ENCODE data around the gene TEC. TPM values are rescaled to one million over a fixed set of nuclear protein-coding genes. Genes with fewer than 3 reads are reported as not detected.

TEC gene
- total RNA-seq, 1 donor from 2014 or later, result 0.53 TPM

- no peak for FAIRE-seq
- TF ChIP-seq, protein P1, sequence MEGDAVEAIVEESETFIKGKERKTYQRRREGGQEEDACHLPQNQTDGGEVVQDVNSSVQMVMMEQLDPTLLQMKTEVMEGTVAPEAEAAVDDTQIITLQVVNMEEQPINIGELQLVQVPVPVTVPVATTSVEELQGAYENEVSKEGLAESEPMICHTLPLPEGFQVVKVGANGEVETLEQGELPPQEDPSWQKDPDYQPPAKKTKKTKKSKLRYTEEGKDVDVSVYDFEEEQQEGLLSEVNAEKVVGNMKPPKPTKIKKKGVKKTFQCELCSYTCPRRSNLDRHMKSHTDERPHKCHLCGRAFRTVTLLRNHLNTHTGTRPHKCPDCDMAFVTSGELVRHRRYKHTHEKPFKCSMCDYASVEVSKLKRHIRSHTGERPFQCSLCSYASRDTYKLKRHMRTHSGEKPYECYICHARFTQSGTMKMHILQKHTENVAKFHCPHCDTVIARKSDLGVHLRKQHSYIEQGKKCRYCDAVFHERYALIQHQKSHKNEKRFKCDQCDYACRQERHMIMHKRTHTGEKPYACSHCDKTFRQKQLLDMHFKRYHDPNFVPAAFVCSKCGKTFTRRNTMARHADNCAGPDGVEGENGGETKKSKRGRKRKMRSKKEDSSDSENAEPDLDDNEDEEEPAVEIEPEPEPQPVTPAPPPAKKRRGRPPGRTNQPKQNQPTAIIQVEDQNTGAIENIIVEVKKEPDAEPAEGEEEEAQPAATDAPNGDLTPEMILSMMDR (IDR thresholded peaks at IDR 0.05; ENCODE audit: insufficient read depth, low read length, severe bottlenecking), result peak; percentile 17
- DNase-seq (ENCODE audit: low read depth), result no peak
- H3K36me3 ChIP-seq (ENCODE audit: control insufficient read depth, insufficient read depth, low read length), result no peaks in the 10 kb centered on the region
- H3K27me3 ChIP-seq (ENCODE audit: control insufficient read depth, insufficient read depth, low read length), result no peaks in the 10 kb centered on the region
- H3K4me3 ChIP-seq (ENCODE audit: low read depth, low read length), result no peak overlapping the region
Observed at GRCh38 chr4:48102303-48102702, 167.3 kb downstream of the TEC start.

DNA sequence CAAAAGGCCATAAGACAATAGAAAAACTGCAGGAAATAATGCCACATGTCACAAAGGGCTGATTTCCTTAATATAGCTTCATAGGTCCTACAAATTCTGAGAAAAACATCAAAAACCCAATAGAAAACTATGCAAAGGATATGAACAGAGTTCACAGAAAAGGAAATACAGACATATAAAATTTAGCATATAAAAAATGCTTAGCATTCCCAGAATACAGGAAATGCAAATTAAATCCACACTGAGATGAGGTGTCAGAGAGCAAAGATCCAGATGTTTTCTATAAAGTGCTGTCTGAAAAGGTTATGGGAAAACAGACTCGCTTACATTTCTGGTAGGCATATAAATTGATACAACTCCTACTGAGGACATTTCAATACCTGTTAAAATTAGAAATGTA is 169.4 kb downstream of the TEC start:
- FAIRE-seq, result no peak
- Histone ChIP-seq H3K27me3 (ENCODE audit: control insufficient read depth, insufficient read depth, low read length) (no peaks in the 10 kb centered on the region), H3K4me3 (ENCODE audit: low read depth, low read length) (no peak overlapping the region), H3K36me3 (ENCODE audit: control insufficient read depth, insufficient read depth, low read length) (no peaks in the 10 kb centered on the region)
- DNase-seq (ENCODE audit: low read depth), result no peak
- TF ChIP-seq, protein P1 (IDR thresholded peaks at IDR 0.05; ENCODE audit: insufficient read depth, low read length, severe bottlenecking), result no peak

DNA sequence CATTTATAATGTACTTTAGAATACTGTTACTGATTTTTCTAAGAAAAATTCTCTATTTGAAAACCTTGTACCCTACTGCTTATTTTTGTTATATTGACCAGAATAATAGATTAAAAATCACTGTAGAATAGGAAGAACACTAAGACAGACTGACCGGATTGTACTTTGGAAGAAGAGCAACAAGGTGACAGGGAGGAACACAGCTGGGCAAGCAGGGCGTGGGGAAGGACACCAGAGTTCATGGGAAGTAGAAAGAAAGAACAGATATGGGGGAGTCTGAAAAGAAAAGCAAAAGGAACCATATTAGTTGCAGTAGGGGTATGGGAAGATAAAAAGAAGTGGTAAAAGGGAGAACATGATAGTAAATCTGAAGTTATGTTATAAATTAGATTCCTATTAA is 174.2 kb downstream of the TEC start:
- DNase-seq (ENCODE audit: low read depth) (no peak), FAIRE-seq (no peak)
- H3K4me3 ChIP-seq (ENCODE audit: low read depth, low read length), result no peak overlapping the region
- H3K27me3 ChIP-seq (ENCODE audit: control insufficient read depth, insufficient read depth, low read length), result no peaks in the 10 kb centered on the region
- H3K36me3 ChIP-seq (ENCODE audit: control insufficient read depth, insufficient read depth, low read length), result no peaks in the 10 kb centered on the region
- TF ChIP-seq, protein P1 (IDR thresholded peaks at IDR 0.05; ENCODE audit: insufficient read depth, low read length, severe bottlenecking), result no peak

- Histone ChIP-seq H3K4me3 (ENCODE audit: low read depth, low read length) (no peak overlapping the region), H3K27me3 (ENCODE audit: control insufficient read depth, insufficient read depth, low read length) (no peaks in the 10 kb centered on the region), H3K36me3 (ENCODE audit: control insufficient read depth, insufficient read depth, low read length) (no peaks in the 10 kb centered on the region)
- FAIRE-seq, result no peak
- DNase-seq (ENCODE audit: low read depth), result peak; percentile 88
- TF ChIP-seq, protein P1 (IDR thresholded peaks at IDR 0.05; ENCODE audit: insufficient read depth, low read length, severe bottlenecking), result no peak
Observed at GRCh38 chr4:48093991-48094416, 175.6 kb downstream of the TEC start.

DNA sequence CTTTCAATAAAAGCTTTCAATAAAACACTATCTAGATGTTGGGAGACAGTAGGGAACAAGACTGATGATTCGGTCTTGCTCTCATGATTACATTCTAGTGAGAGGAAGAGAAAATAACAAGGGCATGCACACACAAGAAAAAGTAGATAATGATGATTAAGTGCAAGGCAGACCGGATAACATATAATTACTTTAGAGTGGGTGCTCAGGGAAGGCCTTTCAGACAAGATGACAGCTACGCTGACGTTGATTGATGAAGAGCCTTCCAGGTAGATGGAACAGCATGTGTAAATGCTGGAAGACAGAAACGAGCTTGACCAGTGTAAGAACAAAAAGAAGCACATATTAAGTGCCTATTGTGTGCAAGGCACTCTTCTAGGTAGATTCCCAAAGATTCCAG is 179.0 kb downstream of the TEC start:
- Histone ChIP-seq H3K36me3 (ENCODE audit: control insufficient read depth, insufficient read depth, low read length) (no peaks in the 10 kb centered on the region), H3K4me3 (ENCODE audit: low read depth, low read length) (no peak overlapping the region), H3K27me3 (ENCODE audit: control insufficient read depth, insufficient read depth, low read length) (no peaks in the 10 kb centered on the region)
- TF ChIP-seq, protein P1 (IDR thresholded peaks at IDR 0.05; ENCODE audit: insufficient read depth, low read length, severe bottlenecking), result no peak
- FAIRE-seq (no peak), DNase-seq (ENCODE audit: low read depth) (peak; percentile 66)

DNA sequence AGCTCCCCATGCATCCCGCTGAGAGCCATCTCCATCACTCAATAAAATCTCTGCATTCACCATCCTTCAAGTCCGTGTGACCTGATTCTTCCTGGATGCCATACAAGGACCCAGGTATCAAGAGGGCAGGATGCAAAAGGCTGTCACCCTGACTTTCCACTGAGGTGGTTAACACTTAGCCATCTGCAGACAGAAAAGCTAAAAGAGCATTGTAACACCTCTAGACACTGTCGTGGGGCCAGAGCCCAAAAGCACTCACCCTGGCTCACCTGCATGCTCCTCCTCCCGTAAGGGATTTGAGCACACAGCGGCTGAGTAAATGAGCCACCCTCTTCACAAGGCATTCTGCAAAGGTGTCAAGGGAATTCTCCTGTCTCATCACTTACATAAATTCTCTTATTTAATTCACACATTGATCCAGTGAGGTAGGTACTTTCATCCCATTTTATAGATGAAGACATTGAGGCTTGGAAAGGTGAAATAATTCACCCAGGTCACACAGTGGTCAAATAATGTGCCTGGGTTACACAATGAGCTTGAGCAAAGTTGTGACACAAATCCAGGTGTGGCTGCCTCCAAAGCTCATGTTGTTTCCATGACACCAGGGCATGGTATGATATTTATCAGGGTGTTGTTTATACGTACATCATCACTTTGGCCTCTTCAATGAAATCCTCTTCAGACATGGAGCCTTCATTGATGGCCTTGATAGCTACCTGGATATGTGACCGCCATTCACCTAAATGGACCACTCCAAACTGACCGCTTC is 183.6 kb downstream of the TEC start:
- FAIRE-seq (no peak), DNase-seq (ENCODE audit: low read depth) (no peak)
- TF ChIP-seq, protein P1 (IDR thresholded peaks at IDR 0.05; ENCODE audit: insufficient read depth, low read length, severe bottlenecking), result no peak
- no peak overlapping the region for H3K4me3 ChIP-seq (ENCODE audit: low read depth, low read length)
- H3K27me3 ChIP-seq (ENCODE audit: control insufficient read depth, insufficient read depth, low read length), result no peaks in the 10 kb centered on the region
- H3K36me3 ChIP-seq (ENCODE audit: control insufficient read depth, insufficient read depth, low read length), result no peaks in the 10 kb centered on the region
